ENCODE measurements around the gene ITPRIP.

ITPRIP gene

DNA sequence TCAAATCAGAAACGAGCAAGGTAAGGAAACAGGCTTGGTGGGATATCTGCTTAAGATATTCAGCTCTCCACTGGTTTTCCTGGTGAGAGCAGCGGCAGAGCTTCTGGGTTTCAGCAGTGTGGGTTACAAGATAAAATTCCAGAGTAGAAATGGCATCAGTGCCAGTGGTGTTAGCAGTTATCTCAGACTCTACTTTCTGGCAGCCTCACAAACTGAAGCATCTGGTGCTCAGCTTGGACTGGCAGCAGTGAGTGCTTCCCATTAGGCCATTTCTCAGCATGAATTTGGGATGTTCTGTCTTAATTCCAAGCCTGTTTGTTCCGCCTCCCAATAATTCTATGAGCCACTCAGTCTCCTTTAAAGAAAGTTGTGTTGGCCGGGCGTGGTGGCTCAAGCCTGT, 76.2 kb downstream of the ITPRIP start:
- TF ChIP-seq, protein P1, sequence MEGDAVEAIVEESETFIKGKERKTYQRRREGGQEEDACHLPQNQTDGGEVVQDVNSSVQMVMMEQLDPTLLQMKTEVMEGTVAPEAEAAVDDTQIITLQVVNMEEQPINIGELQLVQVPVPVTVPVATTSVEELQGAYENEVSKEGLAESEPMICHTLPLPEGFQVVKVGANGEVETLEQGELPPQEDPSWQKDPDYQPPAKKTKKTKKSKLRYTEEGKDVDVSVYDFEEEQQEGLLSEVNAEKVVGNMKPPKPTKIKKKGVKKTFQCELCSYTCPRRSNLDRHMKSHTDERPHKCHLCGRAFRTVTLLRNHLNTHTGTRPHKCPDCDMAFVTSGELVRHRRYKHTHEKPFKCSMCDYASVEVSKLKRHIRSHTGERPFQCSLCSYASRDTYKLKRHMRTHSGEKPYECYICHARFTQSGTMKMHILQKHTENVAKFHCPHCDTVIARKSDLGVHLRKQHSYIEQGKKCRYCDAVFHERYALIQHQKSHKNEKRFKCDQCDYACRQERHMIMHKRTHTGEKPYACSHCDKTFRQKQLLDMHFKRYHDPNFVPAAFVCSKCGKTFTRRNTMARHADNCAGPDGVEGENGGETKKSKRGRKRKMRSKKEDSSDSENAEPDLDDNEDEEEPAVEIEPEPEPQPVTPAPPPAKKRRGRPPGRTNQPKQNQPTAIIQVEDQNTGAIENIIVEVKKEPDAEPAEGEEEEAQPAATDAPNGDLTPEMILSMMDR (IDR thresholded peaks at IDR 0.05; ENCODE audit: low read depth, low read length): no peak
- H3K4me3 ChIP-seq (ENCODE audit: low read depth, low read length): no peak overlapping the region

DNA sequence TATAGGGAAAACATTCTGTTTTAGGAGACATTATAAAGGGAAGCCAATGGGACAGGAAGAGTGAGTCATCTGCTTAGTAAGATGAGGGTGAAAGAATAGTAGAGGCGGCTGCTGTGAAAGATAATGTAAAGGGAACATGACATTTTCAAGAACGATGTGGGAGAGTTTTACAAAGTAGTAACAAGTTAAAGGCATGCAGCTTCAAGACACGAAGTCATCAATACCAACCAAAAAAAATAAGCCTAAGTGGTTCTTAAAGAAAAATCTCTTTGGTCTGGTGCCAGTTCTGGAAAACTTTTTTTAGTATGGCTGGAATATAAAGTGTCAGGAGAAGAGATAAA, 77.5 kb downstream of the ITPRIP start:
- no peak overlapping the region for H3K4me3 ChIP-seq (ENCODE audit: low read depth, low read length)
- TF ChIP-seq, protein P1 (IDR thresholded peaks at IDR 0.05; ENCODE audit: low read depth, low read length): no peak

DNA sequence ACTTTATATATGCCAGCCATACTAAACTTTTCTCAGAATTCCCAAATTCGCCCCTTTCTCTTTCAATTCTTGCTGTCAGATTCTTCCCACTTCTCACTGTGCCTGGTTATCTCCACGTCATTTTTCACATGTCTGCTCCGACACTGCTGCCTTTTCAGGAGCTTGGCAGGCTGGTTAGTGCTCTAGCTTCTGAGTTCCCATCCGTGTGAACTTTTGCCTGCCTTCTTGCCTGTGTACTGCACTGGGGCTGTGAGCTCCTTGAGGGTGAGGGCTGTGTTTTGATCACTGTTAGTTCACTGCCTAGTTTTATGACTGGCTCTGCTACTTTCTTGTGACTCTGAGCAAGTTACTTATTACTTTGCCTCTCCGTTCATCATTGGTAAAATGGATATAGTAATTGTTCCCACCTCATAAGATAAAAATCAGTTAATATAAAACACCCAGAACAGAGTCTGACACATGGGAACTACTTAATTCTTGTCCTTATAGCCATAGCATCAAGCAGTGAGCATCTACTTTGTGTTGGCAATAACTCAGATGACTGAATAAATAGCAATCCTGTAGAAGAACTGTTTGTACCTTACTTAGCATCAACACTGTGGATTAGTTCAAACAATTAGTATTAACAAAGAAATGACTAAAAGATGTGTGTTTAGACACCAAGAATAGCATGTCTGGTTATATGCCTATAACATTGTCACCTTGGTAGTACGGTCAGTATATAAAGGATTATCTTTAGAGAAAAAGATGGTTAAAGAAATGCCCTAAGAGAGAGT, 78.1 kb downstream of the ITPRIP start:
- H3K4me3 ChIP-seq (ENCODE audit: low read depth, low read length): no peak overlapping the region
- TF ChIP-seq, protein P1 (IDR thresholded peaks at IDR 0.05; ENCODE audit: low read depth, low read length): no peak
